Activated CD8-positive, alpha-beta memory T cell treated with anti-CD3 and anti-CD28 coated beads, Interleukin-2, amount 50 U/mL, for 1 hour (primary cell): ENCODE measurements around the gene PER2.

ENCODE experiments used
- DNase-seq: peaks from one replicate; pipeline ENCODE4 v3.0.0-alpha.2; 2020; ENCODE audit errors: extremely low read depth

PER2 gene

DNA sequence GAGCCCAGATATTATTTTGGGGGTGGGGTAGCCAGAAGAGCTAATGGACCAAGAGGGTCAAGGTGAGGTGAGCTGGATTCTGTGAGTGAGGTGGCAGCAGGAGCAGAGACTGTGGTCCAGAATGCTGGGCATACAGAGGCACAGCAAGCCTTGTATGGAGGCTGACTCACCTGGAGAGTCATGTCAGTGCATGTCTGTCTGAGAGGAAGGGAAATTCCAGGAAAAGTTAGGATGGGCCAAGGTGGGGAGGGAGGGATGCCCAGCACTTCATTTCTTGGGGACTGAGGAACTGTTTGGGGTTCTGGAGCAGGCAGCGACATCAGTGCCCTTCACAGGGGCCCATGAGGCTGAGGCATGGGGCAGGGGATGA lies 21.1 kb downstream of the PER2 start:
- no peak for DNase-seq

DNA sequence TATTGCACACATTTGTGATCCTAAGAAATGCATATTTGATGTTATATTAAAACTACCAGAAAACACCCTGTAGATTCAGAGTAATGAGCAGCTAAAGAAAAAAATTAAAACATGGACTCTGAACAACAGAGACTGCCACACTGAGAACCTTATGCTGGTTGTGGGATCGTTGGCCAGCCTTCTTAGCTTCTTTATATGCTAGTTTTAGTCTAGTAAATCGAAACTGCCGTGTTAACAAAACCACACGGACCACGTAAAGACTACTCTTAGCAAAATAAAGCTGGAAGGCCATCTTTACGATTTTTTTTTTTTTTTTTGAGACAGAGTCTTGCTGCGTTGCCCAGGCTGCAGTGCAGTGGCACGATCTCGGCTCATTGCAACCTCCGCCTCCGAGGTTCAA lies 22.8 kb downstream of the PER2 start:
- no peak for DNase-seq

DNA sequence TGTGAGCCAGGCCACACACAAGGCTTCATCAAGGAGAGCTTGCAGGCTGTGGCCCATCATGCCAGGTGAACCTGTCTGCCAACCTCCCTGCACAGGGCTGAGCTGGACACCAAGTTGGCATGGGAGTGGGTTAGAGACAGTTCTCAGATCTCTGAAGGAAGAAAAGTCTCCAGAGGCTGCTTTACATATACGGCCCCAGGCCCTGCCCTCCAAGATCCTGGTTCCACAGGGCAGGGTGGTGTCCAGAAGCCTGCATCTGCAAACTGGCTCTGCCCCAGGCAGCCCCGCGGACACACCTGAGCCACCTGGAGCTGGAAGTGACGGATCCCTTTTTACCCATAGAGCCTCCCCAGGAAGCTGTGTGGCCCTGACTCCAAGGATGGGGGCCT lies 24.3 kb downstream of the PER2 start:
- DNase-seq, result no peak

DNA sequence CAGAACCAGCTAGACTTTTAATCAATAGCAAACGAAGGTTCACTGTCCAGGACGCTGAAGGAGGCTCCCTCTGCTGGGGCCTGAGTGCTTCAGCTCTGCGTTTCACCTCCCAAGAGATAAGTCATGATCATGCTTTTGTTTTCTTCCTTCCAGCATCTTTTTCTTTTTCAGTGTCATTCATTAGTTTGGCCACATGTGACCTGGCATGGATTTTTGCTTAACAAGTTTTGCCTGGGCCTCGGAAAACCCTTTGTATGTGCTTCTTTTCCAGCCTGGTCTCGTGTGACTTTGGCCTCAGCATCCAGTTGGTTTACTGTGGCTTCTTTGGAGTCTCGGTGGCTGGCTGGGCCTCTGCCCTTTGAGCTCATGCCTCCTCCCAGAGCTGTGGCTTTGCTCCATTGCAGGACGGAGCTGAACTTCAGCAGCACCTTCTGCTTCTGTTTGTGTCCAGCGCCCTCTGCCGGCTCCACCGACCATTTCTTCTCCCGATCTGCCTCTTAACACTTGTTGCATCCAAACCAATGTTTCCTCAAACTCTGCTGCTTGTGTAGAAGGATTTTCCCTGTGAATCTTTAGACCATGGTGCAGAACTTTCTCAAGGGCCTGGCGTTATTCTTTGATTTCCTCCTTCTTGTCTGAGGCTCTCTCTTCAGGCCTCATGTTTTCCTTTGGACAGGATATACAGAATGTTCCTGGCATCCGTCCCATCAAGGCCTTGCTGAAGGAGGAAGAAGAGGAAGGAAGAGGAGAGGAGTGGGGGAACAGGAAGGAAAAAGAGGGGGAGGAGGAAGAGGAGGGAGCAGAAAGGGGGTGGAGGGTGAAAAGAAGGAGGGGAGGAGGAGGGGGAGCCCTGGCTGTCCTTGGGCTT lies 25.0 kb downstream of the PER2 start:
- no peak for DNase-seq

DNA sequence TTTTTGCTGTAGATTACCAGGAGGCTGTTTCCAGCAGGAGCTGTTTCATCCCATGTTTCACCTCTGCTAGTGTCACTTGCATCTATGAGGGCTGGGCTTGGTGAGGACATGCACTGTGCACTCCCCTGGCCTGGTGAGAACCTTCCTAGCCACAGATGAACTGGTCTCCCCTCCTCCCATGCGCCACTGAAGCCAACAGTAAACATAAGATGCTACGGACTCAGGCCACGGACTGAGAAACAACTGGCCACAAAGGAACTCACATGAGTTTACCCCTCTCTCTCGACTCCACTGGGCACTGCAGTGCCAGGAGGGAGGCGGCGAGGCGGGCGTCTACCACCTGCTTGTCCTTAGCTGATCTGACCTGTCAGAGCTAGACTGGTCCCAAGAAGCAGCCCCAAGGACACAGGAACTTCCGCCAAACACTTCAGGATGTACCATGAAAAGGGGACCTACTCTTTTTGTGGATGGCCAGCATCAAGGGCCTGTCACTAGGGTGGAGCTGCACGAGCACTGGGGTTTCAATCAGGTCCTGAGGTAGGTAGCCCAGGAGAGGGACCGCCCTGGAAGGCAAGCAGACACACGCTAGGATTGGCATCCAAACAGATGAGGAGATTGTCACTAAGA lies 25.8 kb downstream of the PER2 start:
- no peak for DNase-seq

GRCh38 chr2:238261718-238262375 lies 26.6 kb downstream of the PER2 start:
- DNase-seq, result no peak

- DNase-seq, result no peak
Measured at GRCh38 chr2:238260883-238261282, 27.5 kb downstream of the PER2 start.

GRCh38 chr2:238259061-238260020 lies 29.1 kb downstream of the PER2 start:
- DNase-seq, result no peak

GRCh38 chr2:238257786-238258700 lies 30.4 kb downstream of the PER2 start:
- DNase-seq, result no peak

- peak; percentile 27 for DNase-seq
Measured at GRCh38 chr2:238256594-238257104, 31.8 kb downstream of the PER2 start.

DNA sequence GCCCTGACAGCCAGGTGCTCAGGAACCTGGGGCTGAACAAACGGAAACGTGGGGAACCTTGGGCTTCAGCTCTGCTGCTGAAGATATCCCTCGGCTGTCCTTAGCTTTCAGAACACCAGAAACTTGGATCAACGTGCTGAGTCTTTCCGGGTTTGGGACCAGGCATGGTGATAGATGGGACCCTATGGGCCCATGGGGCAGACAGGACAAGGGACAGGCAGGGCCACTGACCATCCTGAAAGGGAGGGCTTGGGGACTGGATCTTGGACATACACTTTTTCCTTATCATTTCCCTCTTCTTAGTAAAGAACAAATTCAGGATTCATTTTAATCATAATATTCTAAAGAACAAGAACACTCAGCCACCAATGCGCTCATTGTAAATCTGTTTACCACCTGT lies 32.3 kb downstream of the PER2 start:
- DNase-seq, result no peak

GRCh38 chr2:238255636-238256035 lies 32.8 kb downstream of the PER2 start:
- no peak for DNase-seq

GRCh38 chr2:238255151-238255551 lies 33.3 kb downstream of the PER2 start:
- no peak for DNase-seq

- no peak for DNase-seq
Measured at GRCh38 chr2:238254095-238254723, 34.2 kb downstream of the PER2 start.

GRCh38 chr2:238252766-238253630 lies 35.4 kb downstream of the PER2 start:
- DNase-seq, result no peak

- DNase-seq, result no peak
Measured at GRCh38 chr2:238251986-238252385, 36.4 kb downstream of the PER2 start.

GRCh38 chr2:238251331-238251730 lies 37.1 kb downstream of the PER2 start:
- DNase-seq, result no peak

DNA sequence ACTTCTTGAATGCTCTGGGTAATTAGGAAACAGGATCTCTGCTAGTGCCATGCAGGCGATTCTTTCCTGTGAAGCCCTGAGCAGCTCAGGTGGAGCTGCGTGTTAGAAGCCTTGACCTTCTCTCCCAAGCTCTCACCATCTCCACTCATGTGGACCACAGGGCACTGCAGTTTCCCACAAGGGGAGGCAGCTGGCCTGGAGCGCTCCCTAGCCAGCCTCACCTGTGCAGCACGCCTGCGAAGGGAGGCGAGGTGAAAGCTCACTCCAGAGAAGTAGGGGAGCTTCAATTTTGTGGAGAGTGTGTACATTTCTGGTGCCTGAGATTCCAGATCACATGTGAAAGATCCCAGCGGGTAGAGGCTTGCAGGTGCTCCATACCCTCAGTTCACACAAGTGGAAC lies 37.5 kb downstream of the PER2 start:
- no peak for DNase-seq

- DNase-seq, result no peak
Measured at GRCh38 chr2:238247841-238248453, 40.5 kb downstream of the PER2 start.
